ENCODE measurements around the gene FSHR. TPM values are rescaled to one million over a fixed set of nuclear protein-coding genes. Genes with fewer than 3 reads are reported as not detected.

FSHR gene
- total and polyA plus RNA-seq, 2 donors (not counting 3 experiments of a cell fraction or from before 2014, with no cell fraction given), result not detected

DNA sequence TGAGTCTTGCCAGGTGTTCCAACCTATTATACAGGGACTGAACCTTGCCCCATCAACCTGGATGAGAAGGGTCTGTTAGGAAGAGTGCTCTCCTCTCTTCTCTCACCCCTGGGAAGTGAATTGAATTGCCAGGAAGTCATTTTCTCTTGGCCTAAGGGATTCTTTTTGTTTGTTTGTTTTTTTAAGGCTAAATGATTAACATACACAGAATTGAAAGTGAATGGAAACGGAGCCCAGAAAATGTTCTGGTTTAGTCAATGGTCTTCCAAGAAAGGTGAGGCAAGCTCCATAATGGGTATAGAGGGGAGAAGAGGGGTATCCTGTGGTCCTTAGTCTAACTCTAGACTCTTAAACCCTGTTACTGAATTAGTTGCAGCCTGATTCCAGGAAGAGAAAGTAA, 189.1 kb downstream of the FSHR start:
- CTCF ChIA-PET, result no interaction called here
- dilution Hi-C loops (cut with MboI; ENCODE audit: extremely low pct_ligation_motif_present, low sequenced_read_pairs), result no loop called here
- no peaks in the 10 kb centered on the region for H4K20me1 ChIP-seq (replicated peaks; ENCODE audit: control insufficient read depth, extremely low read depth, insufficient read depth, low read length)
- H3K27ac ChIP-seq (ENCODE audit: insufficient read depth, low read depth, low read length), result no peak overlapping the region
- H3K36me3 ChIP-seq (ENCODE audit: control insufficient read depth in 2 of 2, extremely low read depth in 1 of 2, insufficient read depth in 2 of 2, low read length in 2 of 2), result no peaks in the 10 kb centered on the region
- H2AFZ ChIP-seq (ENCODE audit: low read depth, low read length), result no peak overlapping the region
- DNase-seq (ENCODE audit: low read depth, low spot score) (no peak), FAIRE-seq (no peak)
- H3K9ac ChIP-seq (replicated peaks; ENCODE audit: extremely low read depth, insufficient read depth, low read length), result no peak overlapping the region
- no peak overlapping the region for H3K4me2 ChIP-seq (ENCODE audit: insufficient read depth, low read length)
- no peak overlapping the region for H3K4me3 ChIP-seq (replicated peaks in 1 of 3; ENCODE audit: insufficient read depth in 1 of 3, low read depth in 1 of 3, low read length in 3 of 3)
- no peaks in the 10 kb centered on the region for H3K9me3 ChIP-seq (replicated peaks; ENCODE audit: control insufficient read depth, insufficient read depth, low read length)
- no TSS peak for BruUV-seq (replicated peaks)
- POLR2A ChIA-PET, result no interaction called here
- H3K79me2 ChIP-seq (ENCODE audit: control insufficient read depth, insufficient read depth, low read length), result no peaks in the 10 kb centered on the region
- intact Hi-C loops (cut with micrococcal nuclease), result no loop called here
- no peaks in the 10 kb centered on the region for H3K27me3 ChIP-seq (ENCODE audit: control insufficient read depth in 2 of 2, insufficient read depth in 2 of 2, low read length in 2 of 2)
- H3K9me1 ChIP-seq (replicated peaks; ENCODE audit: control insufficient read depth, extremely low read depth, insufficient read depth, low read length), result no peaks in the 10 kb centered on the region
- H3K4me1 ChIP-seq (ENCODE audit: control insufficient read depth, extremely low read depth, insufficient read depth, low read length), result no peaks in the 10 kb centered on the region
- no peak for TF ChIP-seq MYC (IDR thresholded peaks at IDR 0.05; ENCODE audit: low read depth, low read length)
- TF ChIP-seq EZH2 (IDR thresholded peaks at IDR 0.05; ENCODE audit: borderline replicate concordance, low read depth, low read length, severe bottlenecking), result no peak
- no peak for TF ChIP-seq JUN (IDR thresholded peaks at IDR 0.05; ENCODE audit: borderline replicate concordance, insufficient read depth, insufficient read length, low read depth)
- TF ChIP-seq POLR2A (IDR thresholded peaks at IDR 0.05; ENCODE audit: low read depth, low read length), result no peak
- TF ChIP-seq, protein P1, sequence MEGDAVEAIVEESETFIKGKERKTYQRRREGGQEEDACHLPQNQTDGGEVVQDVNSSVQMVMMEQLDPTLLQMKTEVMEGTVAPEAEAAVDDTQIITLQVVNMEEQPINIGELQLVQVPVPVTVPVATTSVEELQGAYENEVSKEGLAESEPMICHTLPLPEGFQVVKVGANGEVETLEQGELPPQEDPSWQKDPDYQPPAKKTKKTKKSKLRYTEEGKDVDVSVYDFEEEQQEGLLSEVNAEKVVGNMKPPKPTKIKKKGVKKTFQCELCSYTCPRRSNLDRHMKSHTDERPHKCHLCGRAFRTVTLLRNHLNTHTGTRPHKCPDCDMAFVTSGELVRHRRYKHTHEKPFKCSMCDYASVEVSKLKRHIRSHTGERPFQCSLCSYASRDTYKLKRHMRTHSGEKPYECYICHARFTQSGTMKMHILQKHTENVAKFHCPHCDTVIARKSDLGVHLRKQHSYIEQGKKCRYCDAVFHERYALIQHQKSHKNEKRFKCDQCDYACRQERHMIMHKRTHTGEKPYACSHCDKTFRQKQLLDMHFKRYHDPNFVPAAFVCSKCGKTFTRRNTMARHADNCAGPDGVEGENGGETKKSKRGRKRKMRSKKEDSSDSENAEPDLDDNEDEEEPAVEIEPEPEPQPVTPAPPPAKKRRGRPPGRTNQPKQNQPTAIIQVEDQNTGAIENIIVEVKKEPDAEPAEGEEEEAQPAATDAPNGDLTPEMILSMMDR (IDR thresholded peaks at IDR 0.05; ENCODE audit: extremely low read depth in 1 of 2, insufficient read depth in 1 of 2, low read depth in 1 of 2, low read length in 2 of 2), result no peak
- TF ChIP-seq POLR2AphosphoS5 (IDR thresholded peaks at IDR 0.05; ENCODE audit: insufficient read depth, low read depth, low read length), result no peak
- no peak for TF ChIP-seq GATA2 (IDR thresholded peaks at IDR 0.05; ENCODE audit: insufficient read depth, insufficient read length, low read depth, low read length)
- TF ChIP-seq, protein P2, sequence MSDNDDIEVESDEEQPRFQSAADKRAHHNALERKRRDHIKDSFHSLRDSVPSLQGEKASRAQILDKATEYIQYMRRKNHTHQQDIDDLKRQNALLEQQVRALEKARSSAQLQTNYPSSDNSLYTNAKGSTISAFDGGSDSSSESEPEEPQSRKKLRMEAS (IDR thresholded peaks at IDR 0.05; ENCODE audit: insufficient read depth, insufficient read length), result no peak
- no peak for TF ChIP-seq FOS (IDR thresholded peaks at IDR 0.05; ENCODE audit: borderline replicate concordance, insufficient read depth, low read length)

Measured in endothelial cell of umbilical vein (primary cell).